Trophoblast cell (in vitro differentiated cells and primary cell): ENCODE data around the gene USP21.

Source experiments
- DNase-seq, 2 donors: peaks; one replicate each; pipeline ENCODE4 v3.0.0-alpha.2; 2016
- H2AFZ ChIP-seq: 2 replicates; pipeline ENCODE4 v1.6.1; 2013; ENCODE audit warnings: low read length, moderate library complexity, mild to moderate bottlenecking; ENCODE audit not compliant: insufficient read depth, poor library complexity
- H2AK5ac ChIP-seq: 2 replicates; pipeline ENCODE4 v1.6.1; 2013; ENCODE audit warnings: mild to moderate bottlenecking, low read length
- H2BK120ac ChIP-seq: 2 replicates; pipeline ENCODE4 v1.6.1; 2013; ENCODE audit warnings: low read length, mild to moderate bottlenecking, moderate library complexity; ENCODE audit not compliant: insufficient read depth, poor library complexity
- H2BK12ac ChIP-seq: 2 replicates; pipeline ENCODE4 v1.6.1; 2013; ENCODE audit warnings: mild to moderate bottlenecking, low read length, moderate library complexity
- H2BK5ac ChIP-seq: 2 replicates; pipeline ENCODE4 v1.6.1; 2013; ENCODE audit warnings: low read length, low read depth, moderate library complexity, mild to moderate bottlenecking; ENCODE audit not compliant: poor library complexity
- H3K14ac ChIP-seq: 2 replicates; pipeline ENCODE4 v1.6.1; 2013; ENCODE audit warnings: mild to moderate bottlenecking, low read length
- H3K18ac ChIP-seq: 2 replicates; pipeline ENCODE4 v1.6.1; 2013; ENCODE audit warnings: mild to moderate bottlenecking, low read length
- H3K23ac ChIP-seq: 2 replicates; pipeline ENCODE4 v1.6.1; 2013; ENCODE audit warnings: low read length
- H3K27ac ChIP-seq: 2 replicates; pipeline ENCODE4 v1.5.1; 2013; ENCODE audit warnings: low read depth, mild to moderate bottlenecking, inconsistent platforms, low read length, moderate library complexity
- H3K27me3 ChIP-seq: 2 replicates; pipeline ENCODE4 v1.6.1; 2013; ENCODE audit warnings: inconsistent platforms, mild to moderate bottlenecking, low read length, moderate library complexity; ENCODE audit not compliant: insufficient read depth
- H3K36me3 ChIP-seq, 2 experiments: 1 replicate in 1 of 2; 2 replicates in 1 of 2; pipeline ENCODE4 v1.6.1; 2013; ENCODE audit warnings: low read length in 2 of 2, mild to moderate bottlenecking in 2 of 2, moderate library complexity in 1 of 2; ENCODE audit not compliant: insufficient read depth in 2 of 2, control insufficient read depth in 1 of 2
- H3K4ac ChIP-seq: 2 replicates; pipeline ENCODE4 v1.6.1; 2013; ENCODE audit warnings: low read depth, mild to moderate bottlenecking, low read length, moderate library complexity
- H3K4me1 ChIP-seq, 2 experiments: 1 replicate in 1 of 2; 2 replicates in 1 of 2; pipeline ENCODE4 v1.6.1; 2013; ENCODE audit warnings: low read length in 2 of 2, mild to moderate bottlenecking in 2 of 2, moderate library complexity in 1 of 2; ENCODE audit not compliant: insufficient read depth in 2 of 2, control insufficient read depth in 1 of 2
- H3K4me2 ChIP-seq: 2 replicates; pipeline ENCODE4 v1.6.1; 2013; ENCODE audit warnings: inconsistent platforms, mild to moderate bottlenecking, low read length, moderate library complexity
- H3K4me3 ChIP-seq: 2 replicates; pipeline ENCODE4 v1.5.1; 2013; ENCODE audit warnings: mild to moderate bottlenecking, low read depth, low read length, inconsistent platforms
- H3K79me1 ChIP-seq: one replicate; pipeline ENCODE4 v1.6.1; 2013; ENCODE audit warnings: low read length
- H3K79me2 ChIP-seq: 2 replicates; pipeline ENCODE4 v1.6.1; 2013; ENCODE audit warnings: low read length, mild to moderate bottlenecking; ENCODE audit not compliant: control insufficient read depth, insufficient read depth, poor library complexity
- H3K9ac ChIP-seq: 2 replicates; pipeline ENCODE4 v1.6.1; 2013; ENCODE audit warnings: mild to moderate bottlenecking, low read length
- H3K9me3 ChIP-seq: 2 replicates; pipeline ENCODE4 v1.6.1; 2013; ENCODE audit warnings: low read depth, mild to moderate bottlenecking, control low read depth, inconsistent platforms, low read length; ENCODE audit not compliant: insufficient read depth
- H4K12ac ChIP-seq: 2 replicates; pipeline ENCODE4 v1.6.1; 2013; ENCODE audit warnings: low read depth, mild to moderate bottlenecking, low read length, moderate library complexity
- H4K8ac ChIP-seq: 2 replicates; pipeline ENCODE4 v1.6.1; 2013; ENCODE audit warnings: low read depth, mild to moderate bottlenecking, low read length, moderate library complexity
- H4K91ac ChIP-seq: one replicate; pipeline ENCODE4 v1.6.1; 2013; ENCODE audit warnings: low read depth, mild to moderate bottlenecking, low read length, moderate library complexity
- WGBS: extraction: QIAGEN DNeasy Blood & Tissue Kit; methylation state at CpG from one replicate; pipeline ENCODE4 v1.1.7; 2013; ENCODE audit warnings: missing lambda C conversion rate; ENCODE audit not compliant: insufficient read length, insufficient coverage; ENCODE audit errors: extremely low coverage; 5-methylcytosine and 5-hydroxymethylcytosine counted together

Gene USP21

GRCh38 chr1:161196111-161196510 is 36.8 kb downstream of the USP21 start:
- Histone ChIP-seq H3K27ac (no peak overlapping the region), H3K9ac (no peak overlapping the region), H4K12ac (no peak overlapping the region), H3K4me1 (peaks cover 18 to 19% of the 10 kb centered on the region in 2 experiments), H3K36me3 (no peaks in the 10 kb centered on the region), H4K91ac (no peak overlapping the region), H3K4me3 (no peak overlapping the region), H2BK120ac (no peak overlapping the region), H4K8ac (no peak overlapping the region), H3K14ac (no peak overlapping the region), H2AFZ (no peak overlapping the region), H2BK12ac (no peak overlapping the region), H3K79me1 (peaks cover 6% of the 10 kb centered on the region), H3K27me3 (no peaks in the 10 kb centered on the region), H3K4ac (no peak overlapping the region), H3K18ac (no peak overlapping the region), H3K9me3 (no peaks in the 10 kb centered on the region), H3K23ac (no peak overlapping the region), H2AK5ac (no peak overlapping the region), H3K79me2 (peaks cover 2% of the 10 kb centered on the region), H3K4me2 (no peak overlapping the region), H2BK5ac (no peak overlapping the region)
- DNase-seq: no peak
- no CpG with 5 or more reads among the region's 7 CpGs for WGBS

- WGBS: no CpG with 5 or more reads among the region's 27 CpGs
These were observed 37.5 kb downstream of the USP21 start for GRCh38 chr1:161196521-161197451.

GRCh38 chr1:161197560-161198193 is 38.4 kb downstream of the USP21 start:
- WGBS: no CpG with 5 or more reads among the region's 11 CpGs
- no peaks in the 10 kb centered on the region for H3K27me3 ChIP-seq
- H3K9me3 ChIP-seq: no peaks in the 10 kb centered on the region
- peaks cover 14% of the 10 kb centered on the region for H3K79me1 ChIP-seq
- no peak overlapping the region for H2BK120ac ChIP-seq
- no peak overlapping the region for H3K9ac ChIP-seq
- no peak overlapping the region for H3K23ac ChIP-seq
- peaks cover 24 to 27% of the 10 kb centered on the region in 2 experiments for H3K4me1 ChIP-seq
- no peak overlapping the region for H3K4me3 ChIP-seq
- H3K18ac ChIP-seq: no peak overlapping the region
- H2AK5ac ChIP-seq: no peak overlapping the region
- H3K14ac ChIP-seq: no peak overlapping the region
- H4K8ac ChIP-seq: no peak overlapping the region
- H3K27ac ChIP-seq: no peak overlapping the region
- H3K4me2 ChIP-seq: no peak overlapping the region
- no peak overlapping the region for H2BK12ac ChIP-seq
- peaks cover 6% of the 10 kb centered on the region for H3K79me2 ChIP-seq
- no peak overlapping the region for H3K4ac ChIP-seq
- no peak overlapping the region for H4K91ac ChIP-seq
- no peak overlapping the region for H4K12ac ChIP-seq
- no peak overlapping the region for H2AFZ ChIP-seq
- no peak overlapping the region for H2BK5ac ChIP-seq
- no peak for DNase-seq
- H3K36me3 ChIP-seq: no peaks in the 10 kb centered on the region

More at GRCh38 chr1:161196521-161197451, 37.5 kb downstream of the USP21 start:
- no peak overlapping the region for H2AK5ac ChIP-seq
- H2BK12ac ChIP-seq: no peak overlapping the region
- no peak overlapping the region for H2AFZ ChIP-seq
- no peak overlapping the region for H3K27ac ChIP-seq
- no peak overlapping the region for H3K14ac ChIP-seq
- H3K9ac ChIP-seq: no peak overlapping the region
- H3K4me2 ChIP-seq: no peak overlapping the region
- no peak for DNase-seq
- no peak overlapping the region for H3K4me3 ChIP-seq
- no peak overlapping the region for H3K23ac ChIP-seq
- H2BK5ac ChIP-seq: no peak overlapping the region
- H3K4me1 ChIP-seq: peaks cover 24 to 26% of the 10 kb centered on the region in 2 experiments
- H4K91ac ChIP-seq: no peak overlapping the region
- peak overlapping the region; percentile 2 for H4K12ac ChIP-seq
- H3K4ac ChIP-seq: no peak overlapping the region
- H3K79me2 ChIP-seq: peaks cover 2% of the 10 kb centered on the region
- H3K79me1 ChIP-seq: peaks cover 7% of the 10 kb centered on the region
- no peaks in the 10 kb centered on the region for H3K36me3 ChIP-seq
- no peak overlapping the region for H3K18ac ChIP-seq
- H2BK120ac ChIP-seq: no peak overlapping the region
- peak overlapping the region; percentile 1 for H4K8ac ChIP-seq
- H3K27me3 ChIP-seq: no peaks in the 10 kb centered on the region
- H3K9me3 ChIP-seq: no peaks in the 10 kb centered on the region

GRCh38 chr1:161198194-161198896 is 39.0 kb downstream of the USP21 start:
- H3K9me3 ChIP-seq: no peaks in the 10 kb centered on the region

More at GRCh38 chr1:161198194-161198896, 39.0 kb downstream of the USP21 start:
- Histone ChIP-seq H3K27me3 (no peaks in the 10 kb centered on the region), H3K79me1 (peaks cover 14% of the 10 kb centered on the region), H3K23ac (no peak overlapping the region), H4K12ac (no peak overlapping the region), H2BK120ac (no peak overlapping the region), H3K79me2 (peaks cover 6% of the 10 kb centered on the region), H3K4me3 (no peak overlapping the region), H2AFZ (peak overlapping the region; percentile 58), H3K4ac (no peak overlapping the region), H3K4me2 (no peak overlapping the region), H3K36me3 (no peaks in the 10 kb centered on the region), H4K91ac (no peak overlapping the region), H2AK5ac (no peak overlapping the region), H4K8ac (peak overlapping the region; percentile 64), H2BK12ac (peak overlapping the region; percentile 70), H3K18ac (no peak overlapping the region), H3K27ac (no peak overlapping the region), H3K9ac (no peak overlapping the region), H3K14ac (peak overlapping the region; percentile 33), H3K4me1 (peaks cover 27 to 29% of the 10 kb centered on the region in 2 experiments), H2BK5ac (no peak overlapping the region)
- WGBS: no CpG with 5 or more reads among the region's 20 CpGs
- peak in 1 of 2 donors; percentile 33 for DNase-seq
